Neural cell (in vitro differentiated cells): ENCODE results near the gene JAZF1. TPM values are rescaled to one million over a fixed set of nuclear protein-coding genes. Genes with fewer than 3 reads are reported as not detected.
"Not testable (repeated sequence)": the region's sequence is repeated elsewhere in the genome, so short reads cannot be mapped to it uniquely, and the experiment has no call there.

ENCODE experiments used
- H2AFZ ChIP-seq: fragments of 200-600, 300-800 bp; sonication (generic), shearing (Covaris generic); 2 replicates; pipeline ENCODE4 v1.6.0; 2014; ENCODE audit warnings: low read depth, mild to moderate bottlenecking, antibody characterized with exemption, low read length, moderate library complexity
- H3F3A ChIP-seq: fragments of 200-600 bp; shearing (Covaris generic); 2 replicates; pipeline ENCODE4 v1.6.1; 2016; ENCODE audit warnings: mild to moderate bottlenecking, moderate library complexity, mixed read lengths, antibody characterized with exemption, low read length; ENCODE audit not compliant: insufficient read depth, poor library complexity, severe bottlenecking
- H3K27ac ChIP-seq: fragments of 200-600, 300-800 bp; sonication (generic), shearing (Covaris generic); 2 replicates; pipeline ENCODE4 v1.5.1; 2014; ENCODE audit warnings: mild to moderate bottlenecking, low read length, moderate library complexity
- H3K27me3 ChIP-seq: fragments of 300-800, 200-600 bp; sonication (generic), shearing (Covaris generic); 2 replicates; pipeline ENCODE4 v1.6.0; 2014; ENCODE audit warnings: mild to moderate bottlenecking, low read depth, low read length, moderate library complexity; ENCODE audit not compliant: insufficient read depth
- H3K36me3 ChIP-seq: fragments of 300-800, 200-600 bp; sonication (generic), shearing (Covaris generic); 2 replicates; pipeline ENCODE4 v1.5.1; 2014; ENCODE audit warnings: mild to moderate bottlenecking, antibody characterized with exemption, low read length, moderate library complexity; ENCODE audit not compliant: insufficient read depth
- H3K4me2 ChIP-seq: fragments of 300-800, 200-600 bp; sonication (generic), shearing (Covaris generic); 2 replicates; pipeline ENCODE4 v1.6.0; 2014; ENCODE audit warnings: mild to moderate bottlenecking, low read length
- H3K4me3 ChIP-seq: fragments of 300-800, 200-600 bp; sonication (generic), shearing (Covaris generic); 2 replicates; pipeline ENCODE4 v1.5.1; 2014; ENCODE audit warnings: mild to moderate bottlenecking, low read length, moderate library complexity
- H3K79me2 ChIP-seq: fragments of 200-600 bp; shearing (Covaris generic); replicated peaks from 2 replicates; pipeline ENCODE4 v1.6.0; 2014; ENCODE audit warnings: mild to moderate bottlenecking, low read length, moderate library complexity; ENCODE audit not compliant: insufficient read depth
- H3K9ac ChIP-seq: fragments of 300-800, 200-600 bp; sonication (generic), shearing (Covaris generic); 2 replicates; pipeline ENCODE4 v1.6.1; 2016; ENCODE audit warnings: mild to moderate bottlenecking, low read length, mixed read lengths
- H3K9me2 ChIP-seq: fragments of 200-600 bp; shearing (Covaris generic); 2 replicates; pipeline ENCODE4 v1.6.1; 2016; ENCODE audit warnings: mild to moderate bottlenecking, low read length, mixed read lengths; ENCODE audit not compliant: insufficient read depth
- H3K9me3 ChIP-seq: fragments of 200-600, 300-800 bp; sonication (generic), shearing (Covaris generic); 2 replicates; pipeline ENCODE4 v1.6.1; 2016; ENCODE audit warnings: mild to moderate bottlenecking, mixed run types, low read length, moderate library complexity, mixed read lengths
- H4K20me1 ChIP-seq: fragments of 200-600 bp; shearing (Covaris generic); 2 replicates; pipeline ENCODE4 v1.6.1; 2016; ENCODE audit warnings: mild to moderate bottlenecking, mixed run types; ENCODE audit not compliant: insufficient read depth
- CTCF ChIP-seq: fragments of 450-650 bp; IDR thresholded peaks from 2 replicates; pipeline ENCODE4 v1.5.1; 2014; ENCODE audit warnings: antibody characterized with exemption, mild to moderate bottlenecking, moderate library complexity; ENCODE audit not compliant: poor library complexity, severe bottlenecking
- EP300 ChIP-seq: fragments of 450-650 bp; conservative IDR thresholded peaks from 2 replicates; pipeline ENCODE4 v1.6.1; 2014; ENCODE audit warnings: antibody characterized with exemption, mild to moderate bottlenecking, moderate library complexity; ENCODE audit not compliant: poor library complexity, severe bottlenecking
- EZH2 ChIP-seq: fragments of 200-600, 300-800 bp; shearing (Covaris generic), sonication (generic); IDR thresholded peaks from 2 replicates; pipeline ENCODE4 v1.6.1; 2014; ENCODE audit warnings: antibody characterized with exemption, low read length, borderline replicate concordance, mild to moderate bottlenecking; ENCODE audit not compliant: insufficient read depth, poor library complexity, severe bottlenecking
- MXI1 ChIP-seq: fragments of 450-650 bp; conservative IDR thresholded peaks from 2 replicates; pipeline ENCODE4 v1.6.1; 2014; ENCODE audit warnings: antibody characterized with exemption, mild to moderate bottlenecking; ENCODE audit not compliant: poor library complexity, severe bottlenecking
- POLR2AphosphoS5 ChIP-seq: IDR thresholded peaks from 2 replicates; pipeline ENCODE4 v1.6.1; 2012
- RAD21 ChIP-seq: fragments of 450-650 bp; conservative IDR thresholded peaks from 2 replicates; pipeline ENCODE4 v1.6.1; 2014; ENCODE audit warnings: antibody characterized with exemption, mild to moderate bottlenecking, moderate library complexity
- REST ChIP-seq: IDR thresholded peaks from 2 replicates; pipeline ENCODE4 v1.6.1; 2012; ENCODE audit warnings: borderline replicate concordance
- SMC3 ChIP-seq: fragments of 450-650 bp; conservative IDR thresholded peaks from 2 replicates; pipeline ENCODE4 v1.6.1; 2014; ENCODE audit warnings: antibody characterized with exemption, mild to moderate bottlenecking, moderate library complexity; ENCODE audit not compliant: poor library complexity
- TAF1 ChIP-seq: IDR thresholded peaks from 2 replicates; pipeline ENCODE4 v1.6.1; 2012; ENCODE audit warnings: low read depth
- polyA plus RNA-seq: library from polyadenylated mRNA; depleted of rRNA; stranded (reverse); fragments of >200 nt; gene quantifications from 2 replicates; pipeline ENCODE4 v1.2.3, GENCODE V29; 2014

Gene JAZF1
- polyA plus RNA-seq, 1 donor from 2014 or later = 29.5 TPM

GRCh38 chr7:28016297-28016696 is 164.3 kb downstream of the JAZF1 start:
- Histone ChIP-seq H4K20me1 (no peaks in the 10 kb centered on the region), H3K4me2 (no peak overlapping the region), H3K36me3 (no peaks in the 10 kb centered on the region), H3F3A (no peaks in the 10 kb centered on the region), H2AFZ (no peak overlapping the region), H3K79me2 (no peaks in the 10 kb centered on the region), H3K4me3 (no peak overlapping the region), H3K9ac (no peak overlapping the region), H3K9me2 (no peaks in the 10 kb centered on the region), H3K27me3 (no peaks in the 10 kb centered on the region), H3K9me3 (no peaks in the 10 kb centered on the region), H3K27ac (no peak overlapping the region)
- TF ChIP-seq MXI1 (no peak), EP300 (no peak), TAF1 (no peak), EZH2 (no peak), POLR2AphosphoS5 (no peak), SMC3 (no peak), REST (no peak), CTCF (no peak), RAD21 (no peak)

GRCh38 chr7:28015169-28015568 is 165.4 kb downstream of the JAZF1 start:
- H3K9ac ChIP-seq = no peak overlapping the region
- no peaks in the 10 kb centered on the region for H3K9me2 ChIP-seq
- TF ChIP-seq EZH2 (no peak), REST (no peak), POLR2AphosphoS5 (no peak), MXI1 (no peak), SMC3 (no peak), TAF1 (no peak), EP300 (no peak), RAD21 (no peak)
- H2AFZ ChIP-seq = no peak overlapping the region
- H3K4me2 ChIP-seq = no peak overlapping the region
- H3K4me3 ChIP-seq = no peak overlapping the region
- no peaks in the 10 kb centered on the region for H4K20me1 ChIP-seq
- H3F3A ChIP-seq = no peaks in the 10 kb centered on the region
- H3K9me3 ChIP-seq = no peaks in the 10 kb centered on the region
- H3K36me3 ChIP-seq = no peaks in the 10 kb centered on the region
- no peak overlapping the region for H3K27ac ChIP-seq
- no peaks in the 10 kb centered on the region for H3K27me3 ChIP-seq
- H3K79me2 ChIP-seq = no peaks in the 10 kb centered on the region

GRCh38 chr7:28014340-28014739 is 166.3 kb downstream of the JAZF1 start:
- not testable (repeated sequence) for H3K4me3 ChIP-seq, H3K4me2 ChIP-seq, H3K9ac ChIP-seq, H3F3A ChIP-seq, H2AFZ ChIP-seq, H3K27me3 ChIP-seq, H4K20me1 ChIP-seq, H3K36me3 ChIP-seq, H3K9me3 ChIP-seq, H3K79me2 ChIP-seq, H3K9me2 ChIP-seq, H3K27ac ChIP-seq
